ENCODE data around the gene GLP1R. TPM values are rescaled to one million over a fixed set of nuclear protein-coding genes. Genes with fewer than 3 reads are reported as not detected.

The GLP1R gene
- total RNA-seq, 1 experiment from 2014 or later, result 0.85 TPM

GRCh38 chr6:39009476-39009875, 39.1 kb upstream of the GLP1R start:
- no CpG with 5 or more reads among the region's 1 CpG for WGBS (ENCODE audit: extremely low coverage, insufficient read length, low lambda C conversion rate)
- no peaks in the 10 kb centered on the region for H3K79me1 ChIP-seq (ENCODE audit: insufficient read depth, low read depth, low read length, poor library complexity, severe bottlenecking)
- Mint-ChIP-seq H3K27me3 (ENCODE audit: low read depth) (peaks cover 36% of the 10 kb centered on the region), H3K4me1 (peaks cover 9 to 13% of the 10 kb centered on the region in 2 experiments; a peak in 3 of 4 replicates), H3K9me3 (no peaks in the 10 kb centered on the region), H3K4me3 (no peak overlapping the region), H3K36me3 (ENCODE audit: insufficient read depth in 1 of 3, low read depth in 3 of 3) (no peaks in the 10 kb centered on the region), H3K27ac (no peak overlapping the region)
- H2AFZ ChIP-seq (ENCODE audit: low read length), result no peak overlapping the region
- H3K4ac ChIP-seq (ENCODE audit: low read depth, low read length), result no peak overlapping the region
- no peak for DNase-seq
- H4K20me1 ChIP-seq (ENCODE audit: control insufficient read depth, insufficient read depth, insufficient read length), result no peaks in the 10 kb centered on the region
- H3K79me2 ChIP-seq (ENCODE audit: insufficient read depth, low read length), result no peaks in the 10 kb centered on the region
- no peaks in the 10 kb centered on the region for H3K27me3 ChIP-seq (ENCODE audit: insufficient read depth, low read length)
- H3T11ph ChIP-seq (ENCODE audit: low read length), result no peak overlapping the region
- H3K27ac ChIP-seq (ENCODE audit: insufficient read length, low read depth, low read length), result no peak overlapping the region
- H2BK120ac ChIP-seq (ENCODE audit: low read depth, low read length, poor library complexity, severe bottlenecking), result no peak overlapping the region
- H3K23ac ChIP-seq (ENCODE audit: insufficient read length, low read depth, low read length), result no peak overlapping the region
- no peak overlapping the region for H3K18ac ChIP-seq (ENCODE audit: insufficient read length, low read depth, low read length)
- H2BK20ac ChIP-seq (ENCODE audit: low read depth, low read length, poor library complexity, severe bottlenecking), result no peak overlapping the region
- no peak overlapping the region for H3K14ac ChIP-seq (ENCODE audit: insufficient read depth, low read length)
- H2BK12ac ChIP-seq (ENCODE audit: insufficient read length, low read depth, low read length), result no peak overlapping the region
- no peak for TF ChIP-seq CTCF (conservative IDR thresholded peaks at IDR 0.05)
- no peak overlapping the region for H4K91ac ChIP-seq (ENCODE audit: insufficient read length, low read depth, low read length)
- no peak overlapping the region for H4K5ac ChIP-seq (ENCODE audit: insufficient read length, low read depth, low read length)
- no peak overlapping the region for H2BK5ac ChIP-seq (ENCODE audit: insufficient read length, low read length)
- no peaks in the 10 kb centered on the region for H3K9me3 ChIP-seq (ENCODE audit: control insufficient read depth, low read depth, low read length)
- H4K8ac ChIP-seq (replicated peaks; ENCODE audit: insufficient read length, low read depth, low read length), result no peak overlapping the region
- no peak overlapping the region for H3K4me2 ChIP-seq (ENCODE audit: insufficient read depth, insufficient read length, low read length)
- no peak overlapping the region for H2AK5ac ChIP-seq (ENCODE audit: insufficient read length, low read length)
- H3K56ac ChIP-seq (ENCODE audit: insufficient read length, low read depth, low read length), result no peak overlapping the region
- no peak overlapping the region for H3K9ac ChIP-seq (ENCODE audit: extremely low read depth, insufficient read length, low read length)
- no peaks in the 10 kb centered on the region for H3K4me1 ChIP-seq (ENCODE audit: insufficient read depth, low read length)
- no peaks in the 10 kb centered on the region for H3K23me2 ChIP-seq (ENCODE audit: insufficient read length, low read depth, low read length, poor library complexity, severe bottlenecking)
- no peak overlapping the region for H2BK15ac ChIP-seq (ENCODE audit: low read depth, low read length)
